ENCODE results near the gene FAM107B. TPM values are rescaled to one million over a fixed set of nuclear protein-coding genes. Genes with fewer than 3 reads are reported as not detected.

FAM107B gene
- total and polyA plus RNA-seq, 2 of the 4 experiments (the other 2 are of a cell fraction) = 26.4 to 27.1 TPM

DNA sequence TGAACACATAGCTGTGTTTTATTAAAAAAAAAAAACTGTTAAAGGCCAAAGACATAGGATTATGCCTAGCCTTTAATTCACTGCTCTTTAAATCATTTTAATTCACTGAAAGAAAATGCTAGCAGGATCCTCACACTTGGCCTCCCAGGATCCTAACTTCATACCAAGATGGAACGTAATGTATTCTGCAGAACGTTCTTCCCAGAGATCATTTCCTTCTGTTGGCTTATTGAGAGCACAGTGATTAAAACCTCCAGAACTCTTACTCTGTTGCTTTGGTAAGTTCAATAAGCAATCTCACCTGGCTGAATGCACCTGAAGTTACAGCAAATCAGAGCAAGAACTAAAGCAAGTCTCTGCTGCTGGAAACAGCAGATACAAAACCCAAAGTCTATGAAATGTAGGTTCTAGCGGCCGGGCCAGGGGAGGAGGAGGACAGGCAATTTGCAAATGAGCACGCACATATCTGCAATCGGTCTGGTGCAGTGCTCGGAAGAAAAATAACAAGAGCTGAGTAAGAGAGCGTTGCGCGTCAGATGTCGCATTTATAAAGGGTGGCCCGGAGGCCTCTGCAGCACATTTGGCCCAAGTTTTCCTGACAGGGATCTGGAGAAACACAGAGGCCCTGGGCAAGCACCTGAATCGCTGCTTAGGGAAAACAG, 193.9 kb downstream of the FAM107B start:
- Histone ChIP-seq H3K4me1 (ENCODE audit: control insufficient read depth, insufficient read depth, low read length) (peaks cover 22% of the 10 kb centered on the region), H2AK9ac (replicated peaks; ENCODE audit: low read depth, low read length, poor library complexity) (peak overlapping the region; percentile 7), H2BK5ac (ENCODE audit: low read depth, low read length, poor library complexity, severe bottlenecking) (peak overlapping the region; percentile 18), H3K36me3 (ENCODE audit: control insufficient read depth, insufficient read depth, low read length) (peaks cover 17% of the 10 kb centered on the region), H3K9ac (ENCODE audit: low read depth, low read length) (no peak overlapping the region), H3K79me1 (ENCODE audit: low read depth in 1 of 2, low read length in 2 of 2) (peaks cover 23 to 85% of the 10 kb centered on the region in 2 experiments), H3K14ac (replicated peaks; ENCODE audit: low read depth, low read length) (peak overlapping the region; percentile 29; the same call in 1 of the 2 replicates), H2BK120ac (ENCODE audit: low read depth, low read length) (no peak overlapping the region), H4K8ac (ENCODE audit: low read depth in 2 of 2, low read length in 2 of 2) (0 out of 4 replicates have a peak overlapping the region, but pooled peaks of 1 of the 2 experiments have one; percentile 30), H3K4me2 (ENCODE audit: low read depth, low read length) (no peak overlapping the region), H2AK5ac (ENCODE audit: low read depth, low read length) (peak overlapping the region; percentile 29; the same call in 1 of the 2 replicates), H3K9me1 (ENCODE audit: insufficient read depth, low read length) (peaks cover 27% of the 10 kb centered on the region), H2BK20ac (ENCODE audit: low read depth, low read length) (no peak overlapping the region), H3K4me3 (ENCODE audit: insufficient read depth, low read depth, low read length) (no peak overlapping the region), H4K5ac (ENCODE audit: low read depth, low read length) (no peak overlapping the region), H3K9me3 (ENCODE audit: control insufficient read depth, insufficient read depth, low read length) (no peaks in the 10 kb centered on the region), H2BK15ac (ENCODE audit: low read depth, low read length) (no peak overlapping the region), H4K20me1 (ENCODE audit: insufficient read depth, low read length) (peaks cover 35% of the 10 kb centered on the region), H3K27me3 (ENCODE audit: control insufficient read depth, insufficient read depth, low read length) (no peaks in the 10 kb centered on the region), H4K91ac (ENCODE audit: insufficient read depth, low read depth, low read length) (peak overlapping the region; percentile 10; the same call in 1 of the 2 replicates), H3K56ac (ENCODE audit: extremely low read depth, insufficient read depth, low read length) (no peak overlapping the region), H3K27ac (ENCODE audit: insufficient read depth, low read length) (no peak overlapping the region), H2AFZ (replicated peaks; ENCODE audit: low read length, poor library complexity) (no peak overlapping the region), H3K18ac (ENCODE audit: low read depth, low read length) (no peak overlapping the region), H3K4ac (ENCODE audit: low read depth, low read length) (no peak overlapping the region; the same call in 1 of the 2 replicates), H3K23ac (ENCODE audit: low read depth, low read length) (no peak overlapping the region)
- ATAC-seq (ENCODE audit: low read depth) = no peak
- ChIA-PET CTCF (no interaction called here), POLR2A (ENCODE audit: unreplicated experiment) (no interaction called here)
- dilution Hi-C loops (cut with HindIII; ENCODE audit: low sequenced_read_pairs, unreplicated experiment) = no loop called here
- in situ Hi-C loops (cut with MboI; ENCODE audit: low sequenced_read_pairs) = no loop called here
- TF ChIP-seq RFX5 (IDR thresholded peaks at IDR 0.05; ENCODE audit: low read depth, low read length) = no peak
- TF ChIP-seq SMC3 (IDR thresholded peaks at IDR 0.05; ENCODE audit: low read depth, low read length) = no peak
- no peak for TF ChIP-seq MXI1 (IDR thresholded peaks at IDR 0.05; ENCODE audit: borderline replicate concordance, low read depth, low read length)
- TF ChIP-seq POLR2A (IDR thresholded peaks at IDR 0.05; ENCODE audit: low read depth, low read length) = no peak
- TF ChIP-seq, protein P1, sequence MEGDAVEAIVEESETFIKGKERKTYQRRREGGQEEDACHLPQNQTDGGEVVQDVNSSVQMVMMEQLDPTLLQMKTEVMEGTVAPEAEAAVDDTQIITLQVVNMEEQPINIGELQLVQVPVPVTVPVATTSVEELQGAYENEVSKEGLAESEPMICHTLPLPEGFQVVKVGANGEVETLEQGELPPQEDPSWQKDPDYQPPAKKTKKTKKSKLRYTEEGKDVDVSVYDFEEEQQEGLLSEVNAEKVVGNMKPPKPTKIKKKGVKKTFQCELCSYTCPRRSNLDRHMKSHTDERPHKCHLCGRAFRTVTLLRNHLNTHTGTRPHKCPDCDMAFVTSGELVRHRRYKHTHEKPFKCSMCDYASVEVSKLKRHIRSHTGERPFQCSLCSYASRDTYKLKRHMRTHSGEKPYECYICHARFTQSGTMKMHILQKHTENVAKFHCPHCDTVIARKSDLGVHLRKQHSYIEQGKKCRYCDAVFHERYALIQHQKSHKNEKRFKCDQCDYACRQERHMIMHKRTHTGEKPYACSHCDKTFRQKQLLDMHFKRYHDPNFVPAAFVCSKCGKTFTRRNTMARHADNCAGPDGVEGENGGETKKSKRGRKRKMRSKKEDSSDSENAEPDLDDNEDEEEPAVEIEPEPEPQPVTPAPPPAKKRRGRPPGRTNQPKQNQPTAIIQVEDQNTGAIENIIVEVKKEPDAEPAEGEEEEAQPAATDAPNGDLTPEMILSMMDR (conservative IDR thresholded peaks at IDR 0.05; ENCODE audit: low read depth, low read length) = no peak
- no peak for TF ChIP-seq MAZ (IDR thresholded peaks at IDR 0.05; ENCODE audit: borderline replicate concordance, low read depth, low read length)
- no peak for TF ChIP-seq RAD21 (IDR thresholded peaks at IDR 0.05; ENCODE audit: low read length)
- TF ChIP-seq, protein P2, sequence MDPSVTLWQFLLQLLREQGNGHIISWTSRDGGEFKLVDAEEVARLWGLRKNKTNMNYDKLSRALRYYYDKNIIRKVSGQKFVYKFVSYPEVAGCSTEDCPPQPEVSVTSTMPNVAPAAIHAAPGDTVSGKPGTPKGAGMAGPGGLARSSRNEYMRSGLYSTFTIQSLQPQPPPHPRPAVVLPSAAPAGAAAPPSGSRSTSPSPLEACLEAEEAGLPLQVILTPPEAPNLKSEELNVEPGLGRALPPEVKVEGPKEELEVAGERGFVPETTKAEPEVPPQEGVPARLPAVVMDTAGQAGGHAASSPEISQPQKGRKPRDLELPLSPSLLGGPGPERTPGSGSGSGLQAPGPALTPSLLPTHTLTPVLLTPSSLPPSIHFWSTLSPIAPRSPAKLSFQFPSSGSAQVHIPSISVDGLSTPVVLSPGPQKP (IDR thresholded peaks at IDR 0.05; ENCODE audit: borderline replicate concordance, low read depth, low read length) = no peak
- TF ChIP-seq CHD1 (IDR thresholded peaks at IDR 0.05; ENCODE audit: low read depth, low read length) = no peak
- no peak for TF ChIP-seq BHLHE40 (IDR thresholded peaks at IDR 0.05; ENCODE audit: low read depth, low read length)
- TF ChIP-seq NFE2L2 (IDR thresholded peaks at IDR 0.05; ENCODE audit: low read depth, low read length) = no peak
- TF ChIP-seq, protein P3, sequence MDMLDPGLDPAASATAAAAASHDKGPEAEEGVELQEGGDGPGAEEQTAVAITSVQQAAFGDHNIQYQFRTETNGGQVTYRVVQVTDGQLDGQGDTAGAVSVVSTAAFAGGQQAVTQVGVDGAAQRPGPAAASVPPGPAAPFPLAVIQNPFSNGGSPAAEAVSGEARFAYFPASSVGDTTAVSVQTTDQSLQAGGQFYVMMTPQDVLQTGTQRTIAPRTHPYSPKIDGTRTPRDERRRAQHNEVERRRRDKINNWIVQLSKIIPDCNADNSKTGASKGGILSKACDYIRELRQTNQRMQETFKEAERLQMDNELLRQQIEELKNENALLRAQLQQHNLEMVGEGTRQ (IDR thresholded peaks at IDR 0.05; ENCODE audit: low read depth, low read length) = no peak
- no peak for TF ChIP-seq CEBPB (IDR thresholded peaks at IDR 0.05; ENCODE audit: low read depth, low read length)
- TF ChIP-seq MAFK (IDR thresholded peaks at IDR 0.05; ENCODE audit: low read depth, low read length) = no peak
- TF ChIP-seq FOS (IDR thresholded peaks at IDR 0.05; ENCODE audit: low read depth, low read length) = no peak
- TF ChIP-seq RCOR1 (IDR thresholded peaks at IDR 0.05; ENCODE audit: insufficient replicate concordance, low read length) = no peak
- BruUV-seq (replicated peaks) = no TSS peak
- WGBS, 2 experiments (ENCODE audit: extremely low coverage in 2 of 2, insufficient read length in 1 of 2) = 100% methylated on average over 3 of the region's 13 CpGs; no CpG with 5 or more reads in 1 of the 2 experiments
- no peak for DNase-seq
- intact Hi-C loops (cut with micrococcal nuclease) = no loop called here

Data from IMR-90 (cell line).